ENCODE data around the gene CACNA1G.

Gene CACNA1G

DNA sequence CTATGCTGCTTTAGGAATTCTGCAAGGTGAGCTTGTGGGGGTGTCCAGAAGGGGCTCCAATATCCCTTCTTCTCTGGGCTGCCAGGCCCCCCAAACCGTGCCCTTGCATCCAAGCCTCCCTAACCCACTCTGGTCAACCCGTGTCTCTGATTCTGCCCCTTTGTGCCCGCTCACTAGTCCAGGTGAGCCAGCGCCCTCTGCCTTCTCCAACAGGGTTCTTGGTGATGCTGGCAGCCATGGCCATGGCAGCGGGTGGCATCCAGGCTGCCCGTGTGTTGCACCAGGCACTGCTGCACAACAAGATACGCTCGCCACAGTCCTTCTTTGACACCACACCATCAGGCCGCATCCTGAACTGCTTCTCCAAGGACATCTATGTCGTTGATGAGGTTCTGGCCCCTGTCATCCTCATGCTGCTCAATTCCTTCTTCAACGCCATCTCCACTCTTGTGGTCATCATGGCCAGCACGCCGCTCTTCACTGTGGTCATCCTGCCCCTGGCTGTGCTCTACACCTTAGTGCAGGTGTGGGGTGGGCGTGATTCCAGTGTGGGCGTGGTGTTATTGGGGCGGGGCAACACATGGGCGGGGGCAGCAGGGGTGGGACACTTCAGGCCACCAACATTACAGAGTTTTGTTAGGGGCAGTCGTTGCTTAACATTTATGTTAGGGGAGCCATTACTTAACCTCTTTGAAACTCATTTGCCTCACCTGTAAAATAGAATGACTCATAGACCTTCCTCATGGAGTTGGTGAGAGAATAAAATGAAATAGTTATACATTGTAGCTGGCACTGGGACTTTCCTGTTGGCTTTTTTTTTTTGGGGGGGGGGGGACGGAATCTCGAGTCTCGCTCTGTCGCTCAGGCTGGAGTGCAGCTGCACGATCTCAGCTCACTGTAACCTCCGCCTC lies 115.8 kb downstream of the CACNA1G start:
- DNase-seq = no peak
